ENCODE results near the gene CCNJL.
"Not testable (repeated sequence)": the region's sequence is repeated elsewhere in the genome, so short reads cannot be mapped to it uniquely, and the experiment has no call there.

The CCNJL gene, protein sequence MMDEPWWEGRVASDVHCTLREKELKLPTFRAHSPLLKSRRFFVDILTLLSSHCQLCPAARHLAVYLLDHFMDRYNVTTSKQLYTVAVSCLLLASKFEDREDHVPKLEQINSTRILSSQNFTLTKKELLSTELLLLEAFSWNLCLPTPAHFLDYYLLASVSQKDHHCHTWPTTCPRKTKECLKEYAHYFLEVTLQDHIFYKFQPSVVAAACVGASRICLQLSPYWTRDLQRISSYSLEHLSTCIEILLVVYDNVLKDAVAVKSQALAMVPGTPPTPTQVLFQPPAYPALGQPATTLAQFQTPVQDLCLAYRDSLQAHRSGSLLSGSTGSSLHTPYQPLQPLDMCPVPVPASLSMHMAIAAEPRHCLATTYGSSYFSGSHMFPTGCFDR

DNA sequence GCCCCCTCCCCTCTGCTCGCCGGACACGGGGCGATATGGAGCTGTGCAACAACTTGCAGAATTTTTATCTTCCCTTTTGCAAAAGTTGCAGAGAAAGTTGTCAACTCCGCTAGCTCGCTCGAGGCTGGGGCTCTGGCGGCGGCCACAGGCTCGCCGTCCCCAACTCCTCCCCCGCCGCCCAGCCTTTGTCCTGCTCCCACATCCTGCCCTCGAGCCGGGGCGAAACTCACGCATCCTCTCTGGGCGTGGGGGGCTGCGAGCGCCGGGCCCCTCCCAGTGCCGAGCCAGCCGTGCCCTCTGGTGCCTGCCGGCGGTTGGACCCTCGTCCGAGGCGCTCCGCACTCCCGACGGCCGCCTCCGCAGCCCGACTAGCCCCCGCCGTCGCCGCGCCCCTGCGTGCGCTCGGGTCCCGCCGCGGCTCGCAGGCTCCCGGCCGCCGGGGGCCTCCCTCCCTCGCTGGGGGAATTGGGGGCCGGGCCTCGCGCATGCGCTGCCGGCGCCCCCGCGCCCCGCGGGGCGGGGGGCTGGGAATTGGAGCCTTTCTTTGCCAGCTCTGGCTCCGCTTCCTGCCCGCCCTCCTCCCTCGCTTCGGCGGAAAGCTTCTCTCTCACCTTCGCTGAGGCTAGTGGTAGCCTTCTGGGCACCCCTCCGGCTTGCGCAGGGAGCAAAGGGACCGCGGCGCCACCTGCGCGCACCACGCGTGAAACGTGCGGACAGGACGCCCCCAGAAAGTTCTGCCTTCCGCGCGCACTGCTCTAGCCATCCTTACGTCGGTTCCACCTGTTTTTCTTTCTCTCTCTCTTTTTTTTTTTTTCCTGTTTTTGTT lies at the start of gene CCNJL:
CCNJL (minus strand) TSS at position 431 of the 826 bp plus-strand sequence. CDS start 641 bp downstream, outside the sequence.
- DNase-seq (ENCODE audit: low read depth in 3 of 3, low spot score in 1 of 3), result no peak

DNA sequence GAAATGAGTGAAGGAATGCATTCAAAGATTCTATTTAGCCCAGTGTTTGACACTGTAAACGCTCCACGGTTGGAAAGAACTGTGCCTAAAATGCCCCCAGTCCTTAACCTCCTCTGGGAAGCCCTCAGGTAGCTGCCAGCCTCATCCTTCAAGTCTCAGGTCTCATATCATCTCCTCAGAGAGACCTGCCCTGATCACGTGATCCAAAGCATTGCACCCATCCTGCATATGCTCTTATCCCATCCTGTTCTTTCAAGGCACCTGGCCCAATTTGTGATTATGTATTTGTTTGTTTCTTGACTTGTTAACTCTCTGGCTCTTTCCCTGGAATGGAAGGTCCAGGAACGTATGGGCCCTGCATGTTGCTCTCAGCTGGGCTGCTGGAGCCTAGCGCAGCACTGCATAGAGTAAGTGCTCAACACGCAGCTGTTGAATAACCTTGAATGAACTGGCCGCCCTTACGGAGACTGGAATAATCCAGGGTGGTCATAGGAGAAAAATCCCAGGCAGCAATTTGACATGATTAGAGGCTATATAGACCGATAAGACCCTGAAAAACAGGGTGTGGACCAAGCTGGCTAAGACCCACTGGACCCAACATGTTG lies 49.4 kb upstream of the CCNJL start:
- no peak for DNase-seq (ENCODE audit: low read depth in 3 of 3, low spot score in 1 of 3)

DNA sequence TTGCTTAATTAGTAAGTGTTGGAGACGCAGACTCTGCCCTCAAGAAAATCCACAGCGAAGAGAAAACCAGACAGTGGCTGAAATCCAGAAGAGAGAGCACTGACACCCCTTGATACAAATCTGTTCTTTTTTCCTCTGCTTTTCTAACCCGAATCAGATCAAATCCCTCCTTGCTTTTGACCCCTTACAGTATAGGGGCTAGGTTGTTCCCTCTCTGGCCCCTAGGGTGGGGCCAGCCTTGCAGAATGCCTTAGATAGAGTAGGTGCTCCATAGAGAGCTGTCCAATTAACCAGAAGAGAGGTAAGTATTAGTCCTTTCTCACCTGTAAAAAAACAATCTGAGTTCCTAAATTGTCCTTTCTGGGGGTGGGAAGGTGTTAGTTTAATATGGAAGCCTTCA lies 47.9 kb upstream of the CCNJL start:
- no peak for DNase-seq (ENCODE audit: low read depth in 3 of 3, low spot score in 1 of 3)

DNA sequence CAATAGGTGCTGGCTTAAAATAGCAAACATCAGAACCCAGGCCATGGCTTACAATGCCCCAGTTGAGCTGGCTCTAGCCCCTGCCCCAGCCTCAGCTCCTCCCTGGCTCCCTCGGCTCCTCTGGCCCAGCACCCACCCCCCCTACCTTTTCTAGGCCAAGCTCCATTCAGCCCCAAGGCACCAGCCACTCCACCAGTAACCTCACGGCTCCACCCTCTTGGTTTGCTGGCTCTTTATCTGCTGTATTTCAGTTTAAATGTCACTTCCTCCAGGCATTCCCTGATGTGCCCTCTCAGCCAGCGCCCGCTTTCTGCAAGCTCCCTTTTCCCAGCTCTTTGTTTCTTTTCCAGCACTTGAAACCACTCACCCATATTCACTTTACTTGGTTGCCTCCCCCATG lies 47.5 kb upstream of the CCNJL start:
- no peak for DNase-seq (ENCODE audit: low read depth in 3 of 3, low spot score in 1 of 3)

DNA sequence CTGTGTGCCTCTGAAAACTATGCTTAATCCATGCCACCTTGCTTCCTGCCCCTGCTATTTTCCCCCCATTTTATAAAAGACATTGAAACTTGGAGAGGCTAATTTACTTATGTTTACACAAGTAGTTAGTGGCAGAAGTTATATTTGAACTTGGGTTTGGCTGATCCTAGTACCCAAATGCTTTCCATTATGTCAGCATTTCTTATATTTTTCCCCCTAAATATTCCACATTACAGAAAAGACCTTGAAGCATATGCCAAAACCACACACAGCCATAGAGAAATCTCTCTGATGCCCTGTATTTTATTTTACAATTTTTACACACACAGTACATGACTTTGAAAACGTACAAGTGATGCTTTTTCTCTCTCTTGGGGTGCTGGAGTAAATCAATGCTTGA lies 46.9 kb upstream of the CCNJL start:
- DNase-seq (ENCODE audit: low read depth in 3 of 3, low spot score in 1 of 3), result no peak

DNA sequence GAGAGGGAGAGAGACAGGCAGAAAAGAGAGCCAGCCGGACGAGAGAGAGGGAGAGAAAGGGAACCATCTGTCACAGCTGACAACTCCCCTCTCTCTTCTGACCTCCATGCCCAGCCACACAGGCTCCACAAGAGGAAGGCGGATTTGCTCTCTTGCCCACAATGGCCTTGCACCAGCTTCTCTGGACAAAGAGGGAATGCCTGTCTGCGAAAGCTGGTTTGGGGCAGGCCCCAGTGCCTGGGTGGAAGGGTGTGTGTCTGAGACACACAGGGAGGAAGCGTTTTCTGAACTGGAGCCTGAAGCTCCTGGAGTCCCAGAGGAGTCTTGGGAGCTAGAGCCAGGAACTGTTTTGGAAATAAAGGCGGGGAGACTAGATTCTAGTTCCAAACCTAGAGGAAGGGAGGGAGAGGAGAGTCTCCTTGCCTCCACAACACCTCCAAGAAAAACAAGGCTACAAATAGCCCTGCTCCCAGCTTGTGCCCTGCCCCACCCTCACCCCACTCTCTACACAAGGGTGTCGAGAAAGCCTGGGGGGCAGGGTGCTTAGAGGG lies 45.6 kb upstream of the CCNJL start:
- DNase-seq (ENCODE audit: low read depth in 3 of 3, low spot score in 1 of 3), result no peak

DNA sequence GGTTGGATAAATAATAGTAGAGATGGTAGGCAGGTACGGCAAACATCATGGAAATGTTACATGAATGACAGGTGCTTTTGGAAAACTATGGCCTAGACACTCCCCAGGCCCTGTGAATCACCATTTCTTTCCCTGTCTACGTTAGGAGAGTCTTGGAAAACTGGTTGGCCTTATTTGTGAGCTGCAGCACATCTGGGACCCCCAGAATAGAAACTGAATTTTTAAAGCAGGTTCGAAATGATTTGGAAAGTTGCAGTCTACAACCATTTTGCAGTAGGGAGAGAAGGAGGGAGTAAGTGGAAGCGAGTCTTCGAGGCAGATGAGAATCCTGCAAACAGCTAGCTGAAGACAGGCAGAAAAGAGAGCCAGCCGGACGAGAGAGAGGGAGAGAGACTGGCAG lies 45.0 kb upstream of the CCNJL start:
- DNase-seq (ENCODE audit: low read depth in 3 of 3, low spot score in 1 of 3), result no peak

DNA sequence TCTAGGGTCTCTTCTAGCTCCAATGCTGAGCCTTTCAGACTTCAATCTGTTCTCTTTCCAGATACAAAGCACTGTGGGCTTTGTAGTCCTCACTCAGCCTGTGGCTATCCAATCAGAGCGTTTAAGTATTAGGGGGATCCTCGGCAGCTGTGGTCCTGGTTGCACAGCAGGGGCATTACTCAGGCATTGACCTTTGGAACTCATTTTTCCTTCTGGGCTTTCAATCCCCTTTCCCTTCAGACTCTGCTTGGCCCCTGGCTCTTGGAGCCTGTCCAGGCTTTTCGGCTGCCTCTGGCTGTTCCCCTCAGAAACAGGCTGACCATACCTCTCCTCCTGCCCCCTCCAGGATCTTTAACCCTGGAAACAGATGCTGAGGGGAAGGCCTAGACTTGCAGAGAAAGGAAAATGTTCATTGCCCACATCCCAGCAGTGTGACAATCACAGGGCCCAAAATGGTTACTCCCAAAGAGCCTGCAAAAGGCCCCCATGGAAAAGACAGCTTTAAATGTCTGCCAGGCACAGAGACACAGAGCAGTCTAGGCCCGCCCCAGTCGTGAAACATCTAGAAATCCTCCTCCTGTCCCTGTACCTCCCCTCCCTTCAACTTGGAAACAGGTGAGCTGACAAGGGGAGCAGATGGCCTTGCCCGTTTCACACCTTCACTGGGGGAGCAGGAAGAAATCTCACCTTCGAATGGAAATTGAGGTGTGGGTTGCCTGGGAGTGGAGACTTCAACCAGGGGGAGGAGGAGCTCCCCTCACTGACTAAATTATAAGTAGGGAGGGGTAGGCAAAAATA lies 44.4 kb upstream of the CCNJL start:
- DNase-seq (ENCODE audit: low read depth in 3 of 3, low spot score in 1 of 3), result no peak

DNA sequence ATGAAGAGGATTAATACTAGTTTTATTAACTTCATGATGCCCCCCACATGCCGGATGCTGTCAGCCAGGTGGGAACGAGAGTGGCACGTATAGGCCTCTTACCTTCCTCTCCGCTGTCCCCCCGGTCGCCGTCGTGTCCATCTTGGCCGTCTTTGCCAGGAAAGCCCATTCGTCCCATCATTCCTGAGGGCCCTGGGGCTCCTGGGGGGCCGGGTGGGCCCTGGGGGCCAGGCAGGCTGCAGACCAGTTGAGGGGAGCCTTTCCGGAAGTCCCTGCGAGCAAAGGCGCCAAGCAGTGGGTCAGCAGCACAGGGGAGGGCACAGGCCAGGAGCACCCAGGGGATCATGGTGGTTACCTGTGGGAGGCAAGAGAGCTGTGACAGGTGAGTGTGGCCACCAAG lies 42.3 kb upstream of the CCNJL start:
- DNase-seq (ENCODE audit: low read depth in 3 of 3, low spot score in 1 of 3), result no peak

DNA sequence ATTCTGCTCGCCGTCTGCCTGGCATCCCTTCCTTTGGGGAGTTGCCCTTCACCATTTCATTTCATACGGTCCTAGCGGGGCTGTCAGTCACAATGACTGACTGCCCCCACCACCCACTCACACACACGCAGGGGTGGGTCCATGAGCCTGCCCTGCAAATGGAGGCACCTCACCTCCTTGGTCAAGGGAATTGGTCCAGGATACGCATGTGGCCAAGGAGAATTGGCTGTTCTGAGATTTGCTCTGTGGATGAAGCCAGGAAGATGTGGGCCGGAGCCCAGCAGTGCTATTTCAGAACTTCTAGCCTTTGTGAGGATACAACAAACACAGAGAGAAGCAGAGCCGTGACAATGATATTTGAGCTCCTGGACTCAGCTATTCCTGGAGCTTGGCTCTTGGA lies 41.0 kb upstream of the CCNJL start:
- DNase-seq (ENCODE audit: low read depth in 3 of 3, low spot score in 1 of 3), result no peak

DNA sequence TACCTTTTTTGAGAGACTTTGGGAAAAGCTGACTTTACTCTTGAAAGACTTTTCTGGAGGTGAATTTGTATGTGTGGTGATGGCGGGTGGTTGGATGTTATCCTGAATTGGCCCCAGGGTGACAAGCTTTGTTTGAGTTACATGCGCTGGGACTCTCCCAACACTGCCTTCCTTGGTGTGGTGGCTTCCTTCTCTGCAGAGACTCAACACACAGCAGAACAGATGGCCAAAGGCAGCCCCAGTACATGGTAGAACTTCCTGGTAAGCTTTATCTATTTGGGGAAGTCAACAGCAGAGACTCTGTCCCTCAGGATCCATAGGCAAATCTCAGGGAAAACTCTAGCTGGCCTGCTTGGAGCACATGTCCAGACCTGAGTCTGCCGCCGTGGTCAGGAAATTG lies 39.9 kb upstream of the CCNJL start:
- no peak for DNase-seq (ENCODE audit: low read depth in 3 of 3, low spot score in 1 of 3)

DNA sequence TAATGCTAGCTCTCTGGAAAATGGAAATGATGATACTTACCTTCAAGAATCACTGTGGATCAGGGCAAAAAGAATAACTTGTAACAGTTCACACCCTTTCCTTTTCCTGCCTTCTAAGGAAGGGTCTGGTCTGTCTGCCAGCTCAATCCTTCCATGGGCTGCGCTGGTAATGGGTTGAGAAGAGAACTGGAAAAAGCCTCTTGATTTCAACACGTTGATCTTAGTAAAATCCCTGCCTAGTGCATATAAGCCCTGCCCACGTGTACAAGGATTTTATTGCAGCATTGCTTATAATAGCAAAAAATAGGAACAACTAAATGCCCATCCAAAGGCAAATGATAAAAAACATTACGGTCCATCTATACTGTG lies 37.6 kb upstream of the CCNJL start:
- DNase-seq (ENCODE audit: low read depth in 3 of 3, low spot score in 1 of 3), result no peak

DNA sequence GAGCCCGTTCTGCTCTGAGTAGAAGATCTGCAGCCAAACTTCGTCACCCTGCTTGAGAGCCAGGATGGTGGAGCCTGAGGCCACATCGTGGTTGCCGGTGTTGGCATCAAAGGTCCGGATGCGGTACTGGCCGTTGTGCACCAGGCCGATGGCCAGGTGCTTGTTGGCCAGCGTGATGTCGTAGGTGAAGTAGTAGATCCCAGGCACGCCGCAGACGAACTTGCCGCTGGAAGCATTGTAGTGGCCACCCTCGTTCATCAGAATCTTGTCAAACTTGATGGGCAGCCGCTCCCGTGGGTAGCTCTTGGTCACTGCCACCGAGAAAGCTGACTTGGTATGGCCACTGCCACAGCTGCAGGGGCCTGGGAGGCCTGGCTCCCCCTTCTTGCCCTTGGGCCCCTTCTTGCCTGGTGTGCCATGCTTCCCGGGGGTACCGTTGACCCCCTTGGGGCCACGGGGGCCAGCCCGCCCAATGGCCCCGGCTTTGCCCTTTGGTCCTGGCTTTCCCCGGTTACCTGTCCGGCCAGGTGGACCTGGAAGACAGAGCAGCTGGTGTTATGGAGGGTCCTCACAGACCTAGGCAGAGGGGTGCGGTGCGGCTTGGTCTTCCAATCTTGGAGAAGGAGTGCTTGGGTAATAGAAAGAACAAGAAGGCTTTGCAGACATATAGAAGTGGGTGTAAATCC lies 37.0 kb upstream of the CCNJL start:
- DNase-seq (ENCODE audit: low read depth in 3 of 3, low spot score in 1 of 3), result no peak

DNA sequence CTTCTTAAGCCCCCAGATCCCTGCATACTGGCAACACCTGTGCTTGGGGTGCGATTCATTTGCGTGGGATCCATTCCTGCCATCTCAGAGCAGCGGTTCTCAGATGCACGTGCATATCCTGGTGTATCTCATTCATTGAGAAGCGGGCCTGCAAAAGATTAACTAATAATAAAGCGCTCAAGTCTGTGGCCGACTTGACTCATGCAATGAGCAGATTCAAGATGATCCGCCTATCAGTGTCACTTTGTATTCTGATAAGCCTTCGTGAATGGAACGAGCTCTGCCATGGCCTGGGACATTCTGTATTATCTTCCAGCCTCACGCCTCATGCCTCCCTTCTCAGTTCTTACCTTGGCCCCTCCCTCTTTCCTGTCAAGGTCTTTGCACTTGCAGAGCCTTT lies 35.7 kb upstream of the CCNJL start:
- DNase-seq (ENCODE audit: low read depth in 3 of 3, low spot score in 1 of 3), result no peak

DNA sequence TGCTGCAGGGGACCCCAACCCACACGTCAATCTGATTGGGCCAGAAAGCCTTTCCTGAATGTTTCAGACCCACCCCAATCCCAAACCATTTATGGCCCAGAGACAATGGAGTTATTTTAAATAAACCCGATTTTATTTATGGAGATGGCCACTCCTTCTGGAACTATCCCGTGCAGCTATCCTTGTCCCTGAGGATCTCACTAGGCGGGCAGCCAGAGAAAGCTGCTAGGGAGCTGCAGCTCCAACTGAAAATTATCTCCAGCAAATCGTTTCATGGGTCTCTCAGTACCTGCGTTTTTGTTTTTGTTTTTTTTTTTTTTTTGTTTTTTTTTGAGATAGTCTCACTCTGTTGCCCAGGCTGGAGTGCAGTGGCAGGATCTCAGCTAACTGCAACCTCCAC lies 35.1 kb upstream of the CCNJL start:
- no peak for DNase-seq (ENCODE audit: low read depth in 3 of 3, low spot score in 1 of 3)

DNA sequence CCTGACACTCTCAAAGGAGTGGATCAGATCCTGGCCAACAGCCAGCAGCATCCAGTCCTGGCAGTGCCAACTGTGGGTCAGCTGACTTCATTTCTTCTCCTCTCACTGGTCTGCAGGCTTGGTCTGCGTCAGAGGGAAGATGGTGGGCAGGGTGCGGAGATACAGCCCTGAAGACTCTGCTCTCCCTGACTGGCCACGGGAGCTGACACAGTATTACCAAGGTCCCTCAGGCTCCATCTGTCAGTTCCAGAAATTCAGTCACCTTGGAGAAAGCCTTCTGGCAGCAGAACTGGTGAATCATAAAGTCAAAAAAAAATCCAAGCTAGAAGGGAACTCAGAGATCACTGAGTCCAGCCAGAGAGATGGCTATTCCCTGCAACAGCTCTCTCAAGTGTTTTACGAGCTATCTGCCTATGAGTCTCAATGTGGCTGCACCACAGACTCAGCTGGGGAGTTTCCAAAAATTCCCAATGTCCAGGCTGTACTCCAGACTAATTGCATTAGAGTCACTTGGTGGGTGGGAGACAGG lies 30.1 kb upstream of the CCNJL start:
- no peak for DNase-seq (ENCODE audit: low read depth in 3 of 3, low spot score in 1 of 3)

DNA sequence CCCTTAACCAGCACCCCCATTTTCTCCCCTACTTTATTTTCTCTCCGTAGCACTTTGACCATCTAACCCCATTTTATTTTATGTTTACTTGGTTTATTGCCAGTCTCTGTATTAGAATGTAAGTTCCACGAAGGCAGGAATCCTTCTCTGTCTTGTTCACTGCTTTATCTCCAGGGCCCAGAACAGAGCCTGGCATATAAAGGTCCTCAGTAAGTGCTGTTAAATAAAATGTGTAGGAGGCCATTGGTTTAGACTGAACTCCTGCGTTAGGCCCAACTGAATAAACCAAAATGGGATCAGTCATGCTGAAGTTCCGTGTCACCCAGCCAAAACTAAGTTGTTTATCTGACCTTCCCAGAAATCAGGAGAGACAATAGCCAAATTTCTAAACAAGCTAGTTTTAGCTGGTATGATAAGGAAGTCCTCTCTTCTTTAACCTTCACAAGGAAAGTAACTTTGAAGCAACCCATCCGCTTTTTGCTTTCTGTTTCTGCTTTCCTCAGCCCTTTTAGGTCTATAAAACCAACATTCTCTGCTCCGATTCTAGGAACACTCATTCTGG lies 29.0 kb upstream of the CCNJL start:
- DNase-seq (ENCODE audit: low read depth in 3 of 3, low spot score in 1 of 3), result no peak

DNA sequence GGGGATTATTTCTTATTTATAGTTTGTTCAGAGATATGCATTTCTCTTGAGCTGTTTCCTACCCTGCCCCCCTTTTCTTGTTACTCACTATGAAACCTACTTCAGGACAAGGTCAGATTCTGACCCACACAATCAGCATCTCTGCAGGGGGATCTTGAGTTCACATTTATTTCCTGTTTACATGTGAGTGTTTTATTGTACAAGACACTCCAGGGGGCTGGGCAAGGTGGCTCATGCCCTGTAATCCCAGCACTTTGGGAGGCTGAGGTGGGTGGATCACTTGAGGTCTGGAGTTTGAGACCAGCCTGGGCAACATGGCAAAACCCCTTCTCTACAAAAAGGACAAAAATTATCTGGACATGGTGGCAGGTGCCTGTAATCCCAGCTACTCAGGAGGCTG lies 28.1 kb upstream of the CCNJL start:
- DNase-seq (ENCODE audit: low read depth in 3 of 3, low spot score in 1 of 3), result not testable (repeated sequence)

DNA sequence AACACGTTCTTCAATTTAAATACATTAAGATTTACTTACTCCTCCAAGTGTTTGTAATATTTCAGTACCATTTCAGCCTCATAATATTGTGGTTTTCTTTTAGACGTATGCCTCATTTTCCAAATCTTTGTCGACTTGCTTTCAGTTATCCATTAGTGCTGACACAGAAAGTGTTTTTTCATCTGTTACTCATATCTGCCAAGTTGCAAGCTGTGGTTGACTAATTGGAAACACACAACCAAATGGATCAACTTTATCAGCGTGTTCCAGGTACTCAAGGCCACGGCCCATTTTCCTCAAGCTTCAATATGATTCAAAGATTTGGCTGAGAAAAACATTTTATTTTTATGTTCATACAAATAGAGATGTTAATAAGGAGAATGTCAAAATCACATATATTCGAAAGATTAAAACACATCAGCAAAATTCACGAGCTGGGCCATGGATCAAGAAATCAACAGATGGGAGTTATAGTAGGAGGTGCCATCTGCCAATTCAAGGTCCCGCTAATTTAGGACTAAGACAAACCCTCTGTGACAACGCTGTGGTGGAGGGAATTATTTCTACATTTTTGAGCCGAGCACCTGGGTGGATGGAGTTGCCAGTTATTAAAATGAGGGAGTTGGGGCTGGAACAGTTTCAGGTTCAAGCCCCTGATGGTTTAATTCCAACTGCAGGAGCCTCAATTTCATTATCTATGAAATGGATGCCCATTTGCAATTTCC lies 27.2 kb upstream of the CCNJL start:
- DNase-seq (ENCODE audit: low read depth in 3 of 3, low spot score in 1 of 3), result no peak

Data from stimulated activated CD4-positive, alpha-beta T cell treated with anti-CD3 and anti-CD28 coated beads, TNF-alpha, amount 100 ng/mL, for 1 hour (primary cell).